ENCODE measurements around the gene CCDC110.

GRCh38 chr4:185404031-185404430, 67.5 kb downstream of the CCDC110 start:
- TF ChIP-seq CTCF (optimal IDR thresholded peaks at IDR 0.05 in 1 of 3, IDR thresholded peaks at IDR 0.05 in 1 of 3, conservative IDR thresholded peaks at IDR 0.05 in 1 of 3; ENCODE audit: extremely low read depth in 1 of 3, insufficient read depth in 2 of 3, low read length in 3 of 3) (no peak), EZH2 (IDR thresholded peaks at IDR 0.05; ENCODE audit: low read length) (no peak)
